Activated CD8-positive, alpha-beta memory T cell treated with anti-CD3 and anti-CD28 coated beads, Interleukin-2, amount 10 ng/mL, durations not matched to agents 7 days and 5 days (primary cell): ENCODE data around the gene CDHR4. TPM values are rescaled to one million over a fixed set of nuclear protein-coding genes. Genes with fewer than 3 reads are reported as not detected.
A peak's percentile ranks its signal among the peaks of the same experiment; 100 is the strongest.
"Not testable (repeated sequence)": the region's sequence is repeated elsewhere in the genome, so short reads cannot be mapped to it uniquely, and the experiment has no call there.

Experiments
- ATAC-seq: fragments of 150-1000 bp; cut with Tn5 transposase; one replicate; pipeline ENCODE4 v1.10.0; 2021; ENCODE audit warnings: moderate library complexity
- CTCF ChIA-PET: fragments of 350-600 bp; sonication (Branson Sonifier 250); formaldehyde crosslinking; loops from one replicate; lab custom pipeline; 2021; ENCODE audit warnings: antibody characterized with exemption; lab: Charles Lee
- DNase-seq: peaks from one replicate; pipeline ENCODE4 v3.0.0-alpha.2; 2020
- H3K27ac Mint-ChIP-seq: one replicate; pipeline ENCODE4 v1.8.0; 2021; ENCODE audit warnings: mild to moderate bottlenecking, mixed read lengths
- H3K27me3 Mint-ChIP-seq: one replicate; pipeline ENCODE4 v1.8.0; 2021; ENCODE audit warnings: mixed read lengths
- H3K36me3 Mint-ChIP-seq: one replicate; pipeline ENCODE4 v1.8.0; 2021; ENCODE audit warnings: mild to moderate bottlenecking, mixed read lengths
- H3K4me1 Mint-ChIP-seq: one replicate; pipeline ENCODE4 v1.8.0; 2021; ENCODE audit warnings: mixed read lengths
- H3K4me3 Mint-ChIP-seq: one replicate; pipeline ENCODE4 v1.8.0; 2021; ENCODE audit warnings: mild to moderate bottlenecking, moderate library complexity, mixed read lengths
- H3K9me3 Mint-ChIP-seq: one replicate; pipeline ENCODE4 v1.8.0; 2022; ENCODE audit warnings: low read depth, mixed read lengths
- total RNA-seq, 2 experiments: library from RNA; stranded (reverse); gene quantifications; one replicate each; pipeline ENCODE4 v1.2.3, GENCODE V29; 2021

Gene CDHR4
- total RNA-seq, 2 experiments from 2014 or later, result 0.16 TPM; not detected in 1

DNA sequence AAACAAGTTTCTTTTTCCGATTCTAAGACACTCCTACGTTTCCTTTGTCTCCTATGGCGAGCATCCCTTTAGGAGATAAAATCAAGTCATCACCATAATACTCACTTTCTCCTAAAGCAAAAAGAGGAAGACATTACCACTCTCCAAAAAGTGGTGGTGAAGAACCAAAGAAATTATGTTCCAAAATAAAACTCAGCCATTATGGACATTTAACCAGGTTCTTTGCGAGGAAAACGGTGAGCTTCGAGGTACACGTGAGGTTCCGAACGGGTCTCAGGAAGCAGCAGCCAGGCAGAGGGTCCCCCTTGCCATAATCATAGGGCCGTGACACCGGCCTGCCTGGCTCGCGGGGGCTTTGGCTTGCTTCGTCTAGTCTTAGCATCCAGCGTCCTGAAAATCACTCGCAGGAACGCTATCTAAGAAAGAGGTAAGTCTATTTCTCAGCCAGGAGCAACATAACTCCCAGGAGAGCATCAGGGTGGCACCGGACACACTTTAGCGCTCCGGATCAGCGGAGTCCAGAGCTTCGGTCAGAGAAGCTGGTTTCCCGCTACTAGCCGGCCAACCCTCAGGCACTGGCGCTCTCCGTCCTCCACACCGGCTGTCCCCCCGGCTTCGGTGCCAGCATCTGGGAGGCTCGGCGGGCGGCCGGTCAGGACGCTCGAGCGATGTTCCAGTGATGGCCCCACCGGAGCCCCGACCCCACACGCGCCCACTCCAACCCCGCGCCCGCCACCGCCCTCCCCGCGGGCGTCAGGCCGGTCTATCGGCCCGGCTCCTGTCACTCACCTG, 13.9 kb downstream of the CDHR4 start:
- CTCF ChIA-PET, result interaction anchor here (1.0 to 3.1 kb wide), 7 partner anchors 17 to 441 kb away, joined by 3 to 27 read pairs (median 4); partner anchors contain the start of genes AMIGO3 and INKA1
- ATAC-seq (peak; percentile 54), DNase-seq (peak; percentile 58)
- peaks cover 36% of the 10 kb centered on the region for H3K4me1 Mint-ChIP-seq
- peak overlapping the region; percentile 82 for H3K27ac Mint-ChIP-seq
- H3K36me3 Mint-ChIP-seq, result peaks cover 18% of the 10 kb centered on the region
- no peaks in the 10 kb centered on the region for H3K27me3 Mint-ChIP-seq
- no peaks in the 10 kb centered on the region for H3K9me3 Mint-ChIP-seq
- peak overlapping the region; percentile 77 for H3K4me3 Mint-ChIP-seq

DNA sequence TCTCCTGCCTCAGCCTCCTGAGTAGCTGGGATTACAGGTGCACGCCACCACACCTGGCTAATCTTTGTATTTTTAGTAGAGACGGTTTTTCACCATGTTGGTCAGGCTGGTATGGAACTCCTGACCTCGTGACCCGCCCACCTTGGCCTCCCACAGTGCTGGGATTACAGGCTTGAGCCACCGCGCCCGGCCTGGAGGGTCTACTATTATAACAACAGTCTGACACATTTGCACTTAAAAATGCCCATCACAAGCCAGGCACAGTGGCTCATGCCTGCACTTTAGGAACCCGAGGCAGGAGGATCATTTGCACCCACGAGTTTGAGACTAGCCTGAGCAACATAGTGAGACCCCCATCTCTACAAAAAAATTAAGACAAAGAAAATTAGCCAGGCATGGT, 17.4 kb downstream of the CDHR4 start:
- H3K4me1 Mint-ChIP-seq, result peaks cover 43% of the 10 kb centered on the region
- H3K4me3 Mint-ChIP-seq, result not testable (repeated sequence)
- H3K36me3 Mint-ChIP-seq, result peaks cover 28% of the 10 kb centered on the region

DNA sequence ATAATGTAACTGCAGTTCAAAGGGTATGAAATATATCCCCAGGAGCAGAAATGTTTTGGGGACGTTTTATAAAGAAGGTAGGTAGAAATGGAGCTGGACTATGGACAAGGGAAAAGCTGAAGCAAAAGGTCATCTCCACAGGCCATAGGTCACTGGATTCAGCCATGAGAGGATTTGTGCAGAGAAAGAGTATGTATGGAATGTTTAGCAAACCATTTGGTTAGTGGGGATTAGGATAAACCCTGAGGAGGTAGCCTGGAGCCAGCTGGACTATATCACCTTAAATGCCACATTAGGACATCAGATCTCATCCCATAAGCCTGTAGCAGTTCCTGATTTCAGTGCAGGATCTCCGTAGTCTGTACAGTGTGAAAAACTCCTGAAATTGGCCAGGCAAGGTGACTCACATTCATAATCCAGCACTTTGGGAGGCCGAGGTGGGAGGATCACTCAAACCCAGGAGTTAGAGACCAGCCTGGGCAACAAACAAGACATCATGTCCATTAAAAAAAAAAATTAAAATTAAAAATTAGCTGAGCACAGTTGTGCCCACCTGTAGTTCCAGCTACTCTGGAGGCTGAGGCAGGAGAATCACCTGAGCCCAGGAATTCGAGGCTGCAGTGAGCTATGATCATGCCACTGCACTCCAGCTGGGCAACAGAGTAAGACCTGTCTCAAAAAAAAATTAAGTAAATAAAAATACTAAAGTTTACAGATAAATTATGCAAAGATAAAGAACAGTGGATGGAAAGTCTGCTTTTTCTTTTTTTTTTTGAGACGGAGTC, 18.1 kb downstream of the CDHR4 start:
- CTCF ChIA-PET, result interaction anchor here (0.6 kb wide), 1 partner anchor 18 kb away, joined by 3 read pairs; the partner anchor contains the start of gene CDHR4

More for the DNA sequence above, 17.4 kb downstream of the CDHR4 start:
- CTCF ChIA-PET, DNase-seq, H3K27me3 Mint-ChIP-seq, H3K9me3 Mint-ChIP-seq, H3K27ac Mint-ChIP-seq, ATAC-seq: not testable (repeated sequence)

DNA sequence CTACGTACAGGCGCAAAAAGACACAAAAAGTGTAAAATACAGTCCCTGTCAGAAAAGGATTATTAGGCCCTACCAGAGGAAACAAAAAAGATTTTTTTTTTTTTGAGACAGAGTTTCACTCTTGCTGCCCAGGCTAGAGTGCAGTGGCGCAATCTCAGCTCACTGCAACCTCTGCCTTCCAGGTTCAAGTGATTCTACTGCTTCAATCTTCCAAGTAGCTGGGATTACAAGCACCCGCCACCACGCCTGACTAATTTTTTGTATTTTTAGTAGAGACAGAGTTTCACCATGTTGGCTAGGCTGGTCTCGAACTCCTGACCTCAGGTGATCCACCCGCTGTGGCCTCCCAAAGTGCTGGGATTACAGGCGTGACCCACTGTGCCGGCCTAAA, 18.7 kb downstream of the CDHR4 start:
- CTCF ChIA-PET, result interaction anchor here (0.6 kb wide), 1 partner anchor 19 kb away, joined by 3 read pairs; the partner anchor contains the start of gene CDHR4
- not testable (repeated sequence) for H3K27ac Mint-ChIP-seq, H3K9me3 Mint-ChIP-seq

More for the DNA sequence above, 18.1 kb downstream of the CDHR4 start:
- Mint-ChIP-seq H3K36me3 (peaks cover 32% of the 10 kb centered on the region), H3K4me1 (peaks cover 36% of the 10 kb centered on the region), H3K9me3 (no peaks in the 10 kb centered on the region), H3K27ac (no peak overlapping the region), H3K4me3 (no peak overlapping the region), H3K27me3 (no peaks in the 10 kb centered on the region)
- no peak for ATAC-seq
- DNase-seq, result no peak

DNA sequence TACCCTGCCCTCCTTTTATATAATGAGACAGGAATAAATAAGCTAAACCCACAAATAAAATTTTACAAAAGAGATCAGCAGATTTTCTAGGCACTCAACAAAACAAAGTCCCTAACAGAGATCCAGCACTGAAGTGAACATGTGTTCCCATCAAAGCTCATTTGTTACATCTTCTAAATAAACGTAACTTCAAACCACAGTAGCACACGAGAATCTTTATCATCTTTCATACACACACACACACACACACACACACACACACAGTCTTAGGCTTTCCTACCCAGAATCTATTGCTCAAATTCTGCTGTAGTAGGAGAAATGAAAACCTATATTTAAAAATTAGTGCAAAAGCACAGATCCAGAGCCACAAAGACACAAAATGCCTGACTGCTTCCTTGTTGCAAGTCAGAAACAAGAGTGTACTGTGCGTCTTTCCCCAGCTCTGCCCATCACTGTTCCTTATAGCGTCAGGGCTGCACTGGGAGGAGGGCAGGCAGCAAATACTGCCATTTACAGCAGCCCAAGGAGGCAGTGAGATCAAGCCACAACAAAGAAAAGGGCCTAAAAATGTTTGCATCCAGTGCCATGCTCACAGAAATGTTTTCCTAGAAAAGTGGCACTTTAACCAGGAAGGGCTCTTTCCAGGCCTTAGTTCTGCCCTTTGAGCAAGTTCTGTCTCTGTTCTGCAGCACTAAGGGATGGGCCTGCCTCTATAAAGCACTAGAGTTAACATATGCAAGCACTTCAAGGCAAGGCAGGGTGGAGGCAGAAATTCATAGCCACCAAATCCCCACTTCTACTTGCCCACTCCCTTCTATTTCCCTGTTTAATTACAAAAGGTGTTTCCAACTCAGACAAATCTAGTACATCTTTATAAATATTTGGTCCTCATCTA, 19.3 kb downstream of the CDHR4 start:
- Mint-ChIP-seq H3K27me3 (no peaks in the 10 kb centered on the region), H3K9me3 (no peaks in the 10 kb centered on the region), H3K36me3 (peaks cover 32% of the 10 kb centered on the region), H3K27ac (no peak overlapping the region), H3K4me3 (no peak overlapping the region), H3K4me1 (peaks cover 31% of the 10 kb centered on the region)
- CTCF ChIA-PET, result interaction anchor here (0.8 kb wide), 1 partner anchor 22 kb away, joined by 3 read pairs; no protein-coding TSS in a partner anchor
- no peak for ATAC-seq
- no peak for DNase-seq

More for the DNA sequence above, 18.7 kb downstream of the CDHR4 start:
- DNase-seq, H3K4me3 Mint-ChIP-seq, H3K27me3 Mint-ChIP-seq, ATAC-seq: not testable (repeated sequence)
- peaks cover 33% of the 10 kb centered on the region for H3K36me3 Mint-ChIP-seq
- peaks cover 35% of the 10 kb centered on the region for H3K4me1 Mint-ChIP-seq

DNA sequence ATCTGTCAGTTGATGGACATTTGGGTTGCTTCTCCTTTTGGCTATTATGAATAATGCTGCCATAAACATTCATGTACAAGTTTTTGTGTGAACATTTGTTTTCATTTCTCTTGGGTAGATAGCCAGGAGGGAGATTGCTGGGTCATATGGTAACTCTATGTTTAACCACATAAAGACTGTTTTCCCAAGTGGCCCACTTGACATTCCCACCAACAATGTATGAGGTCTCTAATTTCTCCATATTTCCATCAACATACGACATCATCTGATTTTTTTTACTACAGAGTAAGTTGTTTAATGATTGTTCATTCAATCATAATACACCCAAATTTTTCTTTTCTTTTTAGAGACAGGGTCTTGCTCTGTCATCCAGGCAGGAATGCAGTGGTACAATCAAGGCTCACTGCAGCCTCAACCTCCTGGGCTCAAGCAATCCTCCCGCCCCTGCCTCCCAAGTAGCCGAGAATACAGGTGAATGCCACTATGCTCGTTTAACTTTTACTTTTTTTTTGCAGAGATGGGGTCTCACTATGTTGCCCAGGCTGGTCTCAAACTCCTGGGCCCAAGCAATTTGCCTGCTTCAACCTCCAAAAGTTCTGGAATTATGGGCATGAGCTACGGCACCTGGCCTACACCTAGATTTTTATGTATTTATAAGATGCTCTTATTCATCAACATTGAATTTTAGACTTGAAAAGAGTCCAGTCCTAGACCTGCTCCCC, 20.2 kb downstream of the CDHR4 start:
- CTCF ChIA-PET, result interaction anchor here (0.8 kb wide), 1 partner anchor 23 kb away, joined by 3 read pairs; no protein-coding TSS in a partner anchor
- H3K9me3 Mint-ChIP-seq, result no peaks in the 10 kb centered on the region
- no peak for DNase-seq
- H3K27ac Mint-ChIP-seq, result no peak overlapping the region
- H3K27me3 Mint-ChIP-seq, result no peaks in the 10 kb centered on the region
- peaks cover 31% of the 10 kb centered on the region for H3K36me3 Mint-ChIP-seq
- no peak for ATAC-seq
- H3K4me3 Mint-ChIP-seq, result no peak overlapping the region
- H3K4me1 Mint-ChIP-seq, result peaks cover 26% of the 10 kb centered on the region

DNA sequence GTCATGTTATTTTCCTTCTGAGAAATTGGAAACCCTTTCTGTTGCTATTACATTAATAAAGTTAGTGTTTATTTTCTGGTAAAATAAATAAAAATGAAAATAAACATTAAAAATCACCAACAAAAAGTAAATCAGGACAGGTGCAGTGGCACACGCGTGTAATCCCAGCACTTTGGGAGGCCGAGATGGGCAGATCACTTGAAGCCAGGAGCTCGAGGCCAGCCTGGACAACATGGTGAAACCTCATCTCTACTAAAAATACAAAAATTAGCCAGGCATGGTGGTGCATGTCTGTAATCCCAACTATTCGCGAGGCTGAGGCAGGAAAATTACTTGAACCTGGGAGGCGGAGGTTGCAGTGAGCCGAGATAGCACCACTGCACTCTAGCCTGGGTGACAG, 23.6 kb downstream of the CDHR4 start:
- DNase-seq, CTCF ChIA-PET, ATAC-seq, H3K27ac Mint-ChIP-seq, H3K9me3 Mint-ChIP-seq, H3K27me3 Mint-ChIP-seq, H3K4me3 Mint-ChIP-seq: not testable (repeated sequence)
- Mint-ChIP-seq H3K36me3 (peaks cover 21% of the 10 kb centered on the region), H3K4me1 (peaks cover 23% of the 10 kb centered on the region)

DNA sequence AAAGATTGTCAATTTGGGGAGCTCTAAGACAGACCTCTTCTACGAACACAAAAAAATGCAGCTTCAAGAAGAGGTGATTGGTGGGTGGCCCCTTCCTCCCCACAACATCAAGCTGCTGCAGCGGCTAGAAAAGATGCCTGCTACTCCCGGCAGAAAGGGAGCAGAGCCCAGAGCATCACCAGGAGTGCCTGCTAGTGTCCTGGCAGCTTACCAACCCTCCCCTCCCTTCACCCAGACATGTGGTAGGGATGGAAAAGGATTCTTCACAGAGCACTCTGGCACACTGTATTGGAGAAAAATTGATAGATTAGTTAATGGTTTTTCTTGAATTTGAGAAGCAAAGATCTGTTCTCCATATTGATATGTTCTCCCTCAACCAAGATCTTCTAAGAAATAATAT, 24.1 kb downstream of the CDHR4 start:
- Mint-ChIP-seq H3K27ac (no peak overlapping the region), H3K4me1 (peaks cover 17% of the 10 kb centered on the region), H3K9me3 (no peaks in the 10 kb centered on the region), H3K27me3 (no peaks in the 10 kb centered on the region), H3K4me3 (no peak overlapping the region), H3K36me3 (peaks cover 19% of the 10 kb centered on the region)
- no peak for ATAC-seq
- DNase-seq, result no peak
- CTCF ChIA-PET, result interaction anchor here (0.6 to 1.0 kb wide), 2 partner anchors 8 to 42 kb away, joined by 3 read pairs; no protein-coding TSS in a partner anchor

DNA sequence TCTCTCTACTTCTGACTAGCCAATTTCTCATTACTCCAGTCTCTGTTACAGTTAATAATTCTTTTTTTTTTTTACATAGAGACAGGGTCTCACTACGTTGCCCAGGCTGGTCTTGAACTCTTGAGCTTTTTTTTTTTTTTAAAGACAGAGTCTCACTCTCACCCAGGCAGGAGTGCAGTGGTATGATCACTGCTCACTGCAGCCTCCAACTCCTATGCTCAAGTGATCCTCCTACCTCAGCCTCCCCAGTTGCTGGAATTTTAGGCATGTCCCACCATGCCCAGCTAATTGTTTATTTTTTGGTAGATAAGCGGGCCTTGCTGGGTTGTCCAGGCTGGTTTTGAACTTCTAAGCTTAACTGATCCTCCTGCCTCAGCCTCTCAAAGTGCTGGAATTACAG, 27.0 kb downstream of the CDHR4 start:
- peaks cover 20% of the 10 kb centered on the region for H3K36me3 Mint-ChIP-seq
- ATAC-seq (no peak), DNase-seq (no peak)
- H3K27me3 Mint-ChIP-seq, result no peaks in the 10 kb centered on the region
- no peak overlapping the region for H3K27ac Mint-ChIP-seq
- H3K4me1 Mint-ChIP-seq, result peaks cover 8% of the 10 kb centered on the region
- no peak overlapping the region for H3K4me3 Mint-ChIP-seq
- no peaks in the 10 kb centered on the region for H3K9me3 Mint-ChIP-seq
- CTCF ChIA-PET, result interaction anchor here (0.7 to 1.8 kb wide), 3 partner anchors 28 to 66 kb away, joined by 3 to 6 read pairs (median 6); partner anchors contain the start of gene INKA1

DNA sequence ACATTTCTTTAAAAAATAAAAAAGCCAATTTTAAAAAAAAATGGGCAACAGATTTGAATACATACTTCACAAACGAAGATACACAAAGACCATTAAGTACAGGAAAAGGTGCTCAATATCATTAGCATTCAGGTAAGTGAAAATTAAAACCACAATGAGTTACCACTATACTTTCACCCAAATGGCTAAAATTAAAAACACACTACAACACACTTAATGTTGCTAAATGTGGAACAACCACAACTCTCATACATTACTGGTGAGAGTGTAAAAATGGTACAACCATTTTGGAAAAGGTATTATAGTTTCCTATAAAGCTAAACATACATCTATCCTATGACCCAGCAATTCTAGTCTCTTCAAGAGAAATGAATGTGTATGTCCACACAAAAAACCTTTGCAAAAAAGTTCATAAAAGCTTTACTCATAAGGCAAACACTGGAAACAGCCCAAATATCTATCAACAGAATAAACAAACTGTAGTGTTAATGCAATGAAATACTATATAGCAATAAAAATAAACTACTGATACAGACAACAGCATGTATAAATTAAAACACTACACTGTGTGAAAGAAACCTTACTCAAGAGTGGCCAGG, 28.2 kb downstream of the CDHR4 start:
- CTCF ChIA-PET, result interaction anchor here (1.0 to 1.7 kb wide), 4 partner anchors 13 to 34 kb away, joined by 3 to 6 read pairs (median 4); partner anchors contain the start of gene INKA1
- no peaks in the 10 kb centered on the region for H3K9me3 Mint-ChIP-seq
- DNase-seq, result no peak
- peaks cover 15% of the 10 kb centered on the region for H3K36me3 Mint-ChIP-seq
- H3K4me3 Mint-ChIP-seq, result no peak overlapping the region
- no peak for ATAC-seq
- no peaks in the 10 kb centered on the region for H3K27me3 Mint-ChIP-seq
- no peak overlapping the region for H3K27ac Mint-ChIP-seq
- peaks cover 8% of the 10 kb centered on the region for H3K4me1 Mint-ChIP-seq

DNA sequence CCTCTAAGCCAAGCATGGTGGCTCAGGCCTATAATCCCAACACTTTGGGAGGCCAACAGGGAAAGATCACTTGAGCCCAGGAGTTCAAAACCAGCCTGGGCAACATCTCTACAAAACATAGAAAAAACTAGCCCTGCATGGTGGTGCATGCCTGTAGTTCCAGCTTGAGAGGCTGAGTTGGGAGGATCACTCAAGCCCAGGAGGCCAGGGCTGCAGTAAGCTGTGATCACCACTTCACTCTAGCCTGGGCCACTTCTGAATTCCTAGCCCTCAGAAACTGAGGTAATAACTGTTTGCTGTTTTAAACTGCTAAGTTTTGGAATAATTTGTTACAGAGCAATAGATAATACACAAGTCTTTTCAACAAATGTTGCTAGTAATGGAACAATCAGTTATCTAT, 29.7 kb downstream of the CDHR4 start:
- ATAC-seq, result no peak
- Mint-ChIP-seq H3K9me3 (no peaks in the 10 kb centered on the region), H3K27ac (no peak overlapping the region), H3K4me1 (peaks cover 10% of the 10 kb centered on the region), H3K27me3 (no peaks in the 10 kb centered on the region), H3K4me3 (no peak overlapping the region), H3K36me3 (peaks cover 14% of the 10 kb centered on the region)
- CTCF ChIA-PET, result interaction anchor here (1.5 to 1.6 kb wide), 2 partner anchors 32 to 51 kb away, joined by 4 to 5 read pairs; no protein-coding TSS in a partner anchor
- DNase-seq, result no peak
